NCI-H1105 treated with DMSO at 0.1 percent for 48 hours (cell line): ENCODE measurements around the gene MYOF.
"Not testable (repeated sequence)": the region's sequence is repeated elsewhere in the genome, so short reads cannot be mapped to it uniquely, and the experiment has no call there.

Source experiments
- DNase-seq: peaks from one replicate; lab custom pipeline; 2025; lab: John Stamatoyannopoulos, UW

The MYOF gene

GRCh38 chr10:93481637-93482144 lies 443 bp downstream of the MYOF start:
- no peak for DNase-seq

GRCh38 chr10:93478873-93479272 lies 3.3 kb downstream of the MYOF start:
- DNase-seq = no peak

- DNase-seq = no peak
Measured at GRCh38 chr10:93476756-93477155, 5.4 kb downstream of the MYOF start.

GRCh38 chr10:93475871-93476270 lies 6.3 kb downstream of the MYOF start:
- no peak for DNase-seq

- DNase-seq = peak; percentile 18
Measured at GRCh38 chr10:93475227-93475626, 6.9 kb downstream of the MYOF start.

- no peak for DNase-seq
Measured at GRCh38 chr10:93473804-93474472, 8.2 kb downstream of the MYOF start.

GRCh38 chr10:93473161-93473560 lies 9.0 kb downstream of the MYOF start:
- DNase-seq = no peak

- no peak for DNase-seq
Measured at GRCh38 chr10:93471110-93471651, 11.0 kb downstream of the MYOF start.

- DNase-seq = no peak
Measured at GRCh38 chr10:93469454-93469853, 12.7 kb downstream of the MYOF start.

- no peak for DNase-seq
Measured at GRCh38 chr10:93468461-93469213, 13.5 kb downstream of the MYOF start.

GRCh38 chr10:93467635-93468034 lies 14.5 kb downstream of the MYOF start:
- not testable (repeated sequence) for DNase-seq

GRCh38 chr10:93465806-93466675 lies 16.1 kb downstream of the MYOF start:
- DNase-seq = peak; percentile 25

GRCh38 chr10:93464776-93465388 lies 17.3 kb downstream of the MYOF start:
- no peak for DNase-seq

- no peak for DNase-seq
Measured at GRCh38 chr10:93463723-93464476, 18.2 kb downstream of the MYOF start.

GRCh38 chr10:93462881-93463280 lies 19.3 kb downstream of the MYOF start:
- no peak for DNase-seq

GRCh38 chr10:93462371-93462770 lies 19.8 kb downstream of the MYOF start:
- DNase-seq = no peak

- DNase-seq = peak; percentile 18
Measured at GRCh38 chr10:93461807-93462178, 20.3 kb downstream of the MYOF start.

GRCh38 chr10:93461109-93461806 lies 20.9 kb downstream of the MYOF start:
- no peak for DNase-seq

- DNase-seq = no peak
Measured at GRCh38 chr10:93459466-93459865, 22.7 kb downstream of the MYOF start.

GRCh38 chr10:93458821-93459257 lies 23.3 kb downstream of the MYOF start:
- no peak for DNase-seq
